ENCODE data around the gene PTPRN2.

The PTPRN2 gene

GRCh38 chr7:158373476-158374133 lies 214.0 kb downstream of the PTPRN2 start:
- no peak overlapping the region for H3K4me3 ChIP-seq (ENCODE audit: low read depth, low read length)

DNA sequence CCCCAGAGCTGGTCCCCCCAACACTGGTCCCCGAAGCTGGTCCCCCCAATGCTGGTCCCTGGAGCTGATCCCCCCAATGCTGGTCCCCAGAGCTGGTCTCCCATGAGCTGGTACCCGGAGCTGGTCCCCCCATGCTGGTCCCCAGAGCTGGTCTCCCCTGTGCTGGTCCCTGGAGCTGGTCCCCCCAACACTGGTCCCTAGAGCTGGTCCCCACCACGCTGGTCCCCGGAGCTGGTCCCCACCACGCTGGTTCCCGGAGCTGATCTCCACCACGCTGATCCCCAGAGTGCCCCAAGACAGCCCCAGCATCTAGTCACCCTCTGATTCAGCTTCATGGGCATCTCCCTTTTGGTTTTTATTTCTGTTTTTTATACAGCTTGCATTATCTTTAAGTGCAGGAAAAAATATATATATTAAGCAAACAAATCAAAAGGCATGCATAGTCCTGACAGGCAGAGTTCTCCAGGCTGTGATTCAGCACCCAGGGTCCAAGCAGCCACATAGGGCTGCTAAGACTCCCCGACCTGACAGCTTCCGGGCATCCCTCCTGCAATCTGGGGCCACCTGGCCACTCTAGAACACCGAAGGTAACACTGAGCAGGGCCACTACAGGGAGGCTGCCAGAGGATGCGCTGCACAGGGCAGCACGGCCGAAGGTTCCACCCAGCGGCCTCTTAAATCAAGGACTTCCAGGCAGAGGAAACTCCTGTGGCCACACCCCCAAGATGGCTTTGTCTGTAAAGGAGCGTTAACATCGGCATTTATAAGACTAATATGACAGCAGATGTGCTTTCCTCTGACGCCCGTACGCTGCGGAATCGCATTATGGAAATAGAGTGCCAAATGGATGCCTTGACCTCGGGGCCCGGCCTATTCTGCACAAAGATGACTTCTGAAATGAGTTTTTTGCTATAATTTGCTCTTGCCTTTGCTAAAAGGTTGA lies 215.0 kb downstream of the PTPRN2 start:
- no peak overlapping the region for H3K4me3 ChIP-seq (ENCODE audit: low read depth, low read length)
- TF ChIP-seq, protein P1, sequence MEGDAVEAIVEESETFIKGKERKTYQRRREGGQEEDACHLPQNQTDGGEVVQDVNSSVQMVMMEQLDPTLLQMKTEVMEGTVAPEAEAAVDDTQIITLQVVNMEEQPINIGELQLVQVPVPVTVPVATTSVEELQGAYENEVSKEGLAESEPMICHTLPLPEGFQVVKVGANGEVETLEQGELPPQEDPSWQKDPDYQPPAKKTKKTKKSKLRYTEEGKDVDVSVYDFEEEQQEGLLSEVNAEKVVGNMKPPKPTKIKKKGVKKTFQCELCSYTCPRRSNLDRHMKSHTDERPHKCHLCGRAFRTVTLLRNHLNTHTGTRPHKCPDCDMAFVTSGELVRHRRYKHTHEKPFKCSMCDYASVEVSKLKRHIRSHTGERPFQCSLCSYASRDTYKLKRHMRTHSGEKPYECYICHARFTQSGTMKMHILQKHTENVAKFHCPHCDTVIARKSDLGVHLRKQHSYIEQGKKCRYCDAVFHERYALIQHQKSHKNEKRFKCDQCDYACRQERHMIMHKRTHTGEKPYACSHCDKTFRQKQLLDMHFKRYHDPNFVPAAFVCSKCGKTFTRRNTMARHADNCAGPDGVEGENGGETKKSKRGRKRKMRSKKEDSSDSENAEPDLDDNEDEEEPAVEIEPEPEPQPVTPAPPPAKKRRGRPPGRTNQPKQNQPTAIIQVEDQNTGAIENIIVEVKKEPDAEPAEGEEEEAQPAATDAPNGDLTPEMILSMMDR (IDR thresholded peaks at IDR 0.05; ENCODE audit: borderline replicate concordance, insufficient read depth, low read depth, low read length), result no peak

More at GRCh38 chr7:158373476-158374133, 214.0 kb downstream of the PTPRN2 start:
- TF ChIP-seq, protein P1 (IDR thresholded peaks at IDR 0.05; ENCODE audit: borderline replicate concordance, insufficient read depth, low read depth, low read length), result no peak

DNA sequence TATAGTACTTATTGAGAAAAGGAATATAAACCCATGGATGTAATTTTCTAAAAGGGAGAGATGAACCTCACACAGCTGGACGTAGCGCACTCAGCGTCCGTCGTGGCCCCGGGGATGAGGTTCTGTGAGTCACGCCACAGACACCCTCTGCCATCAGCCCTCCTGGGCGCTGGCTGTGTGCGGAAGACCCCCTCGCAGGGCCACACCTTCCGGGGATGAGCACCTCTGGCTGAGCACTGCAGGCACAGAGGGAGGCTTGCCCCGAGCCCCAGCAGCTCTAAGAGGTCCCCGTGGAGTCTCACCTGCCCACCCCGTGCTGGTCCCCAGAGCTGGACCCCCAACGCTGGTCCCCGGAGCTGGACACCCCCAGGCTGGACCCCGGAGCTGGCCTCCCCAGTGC lies 215.8 kb downstream of the PTPRN2 start:
- TF ChIP-seq, protein P1 (IDR thresholded peaks at IDR 0.05; ENCODE audit: borderline replicate concordance, insufficient read depth, low read depth, low read length), result no peak
- H3K4me3 ChIP-seq (ENCODE audit: low read depth, low read length), result no peak overlapping the region

GRCh38 chr7:158369866-158370265 lies 217.8 kb downstream of the PTPRN2 start:
- TF ChIP-seq, protein P1 (IDR thresholded peaks at IDR 0.05; ENCODE audit: borderline replicate concordance, insufficient read depth, low read depth, low read length), result no peak
- no peak overlapping the region for H3K4me3 ChIP-seq (ENCODE audit: low read depth, low read length)

DNA sequence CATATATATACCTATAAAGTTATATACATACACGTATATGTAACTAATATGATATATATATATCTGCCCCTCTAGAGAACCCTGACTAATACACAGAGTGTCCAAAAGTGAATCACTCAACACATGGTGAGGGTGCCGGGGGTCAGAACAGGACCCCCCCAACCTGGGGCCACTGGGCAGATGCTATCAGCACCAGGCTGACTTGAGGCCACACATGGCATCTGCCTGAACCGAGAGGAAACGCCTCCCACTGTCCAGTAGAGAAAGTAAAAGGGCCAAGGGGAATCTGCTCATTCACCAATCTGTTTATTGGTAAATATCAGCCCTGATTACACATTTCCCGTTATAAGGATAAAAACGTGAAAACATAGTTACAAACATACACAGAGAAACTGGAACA lies 218.3 kb downstream of the PTPRN2 start:
- H3K4me3 ChIP-seq (ENCODE audit: low read depth, low read length), result no peak overlapping the region
- TF ChIP-seq, protein P1 (IDR thresholded peaks at IDR 0.05; ENCODE audit: borderline replicate concordance, insufficient read depth, low read depth, low read length), result no peak

- no peak overlapping the region for H3K4me3 ChIP-seq (ENCODE audit: low read depth, low read length)
- TF ChIP-seq, protein P1 (IDR thresholded peaks at IDR 0.05; ENCODE audit: borderline replicate concordance, insufficient read depth, low read depth, low read length), result no peak
Observed at GRCh38 chr7:158368449-158368848, 219.2 kb downstream of the PTPRN2 start.
